ENCODE measurements around the gene CCDC183.

The CCDC183 gene

GRCh38 chr9:136850866-136851775 is 55.0 kb downstream of the CCDC183 start:
- no peaks in the 10 kb centered on the region for H3K9me2 ChIP-seq (replicated peaks; ENCODE audit: control insufficient read depth, low read length)
- H3K36me3 ChIP-seq (ENCODE audit: control insufficient read depth, low read length): peaks cover 21% of the 10 kb centered on the region; the same call in 1 of the 2 replicates
- H3K9me3 ChIP-seq (ENCODE audit: control insufficient read depth, insufficient read depth, low read length): no peaks in the 10 kb centered on the region
- no peak for TF ChIP-seq CTCF (IDR thresholded peaks at IDR 0.05; ENCODE audit: low read depth, low read length, poor library complexity, severe bottlenecking)
- no peak for TF ChIP-seq EZH2phosphoT487 (IDR thresholded peaks at IDR 0.05; ENCODE audit: borderline replicate concordance, low read length)
- peaks cover 13% of the 10 kb centered on the region for H3K79me2 ChIP-seq (ENCODE audit: control insufficient read depth, low read length)
- H4K20me1 ChIP-seq (ENCODE audit: control insufficient read depth, insufficient read depth, low read depth, low read length): peaks cover 6% of the 10 kb centered on the region; the same call in 1 of the 2 replicates
- H3K4me1 ChIP-seq (ENCODE audit: control insufficient read depth, low read length): peaks cover 21% of the 10 kb centered on the region
- H3K4me2 ChIP-seq (ENCODE audit: low read length): no peak overlapping the region
- H3F3A ChIP-seq (ENCODE audit: control insufficient read depth, insufficient read depth): no peaks in the 10 kb centered on the region; the same call in 1 of the 2 replicates
- H3K27me3 ChIP-seq (ENCODE audit: control insufficient read depth, low read length): no peaks in the 10 kb centered on the region
- no peak overlapping the region for H3K4me3 ChIP-seq (ENCODE audit: low read length)
- no peak overlapping the region for H3K27ac ChIP-seq (ENCODE audit: low read depth, low read length)

DNA sequence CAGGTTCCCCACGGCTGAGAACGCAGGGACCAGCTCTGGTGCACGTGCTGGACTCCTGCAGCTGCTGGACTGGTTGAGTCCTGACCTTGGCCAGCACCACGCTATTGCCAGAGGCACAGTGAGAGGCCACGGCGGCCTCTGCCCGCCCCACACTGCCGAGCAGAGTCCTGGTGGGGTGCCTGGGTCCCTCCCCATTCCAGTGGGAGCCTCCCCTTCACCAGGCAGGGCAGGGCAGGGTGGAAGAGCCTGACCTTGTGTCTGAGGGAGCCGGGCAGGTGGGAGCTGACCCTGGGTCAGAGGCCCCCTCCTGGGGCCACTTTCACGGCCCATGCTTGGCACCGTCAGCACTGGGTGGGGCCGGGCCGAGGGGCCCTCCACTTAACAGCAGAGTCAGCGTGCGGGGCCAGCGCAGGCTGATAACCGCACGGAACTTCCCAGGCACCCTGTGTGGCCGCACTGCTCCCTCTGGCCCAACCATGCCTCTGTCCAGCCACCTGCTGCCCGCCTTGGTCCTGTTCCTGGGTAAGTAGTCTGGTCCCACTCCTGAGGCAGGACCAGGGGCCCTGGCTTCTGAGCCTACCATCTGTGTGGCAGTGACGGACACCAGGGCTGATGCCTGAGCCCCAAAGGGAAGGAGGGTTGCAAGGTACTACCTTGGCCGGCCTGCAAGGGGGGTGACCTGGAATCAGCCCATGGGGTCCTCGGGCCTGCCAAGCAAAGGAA is 56.0 kb downstream of the CCDC183 start, which contains the start of gene MAMDC4:
Gene MAMDC4 (plus strand): TSS at position 406 of the 723 bp plus-strand sequence. CDS start 71 bp downstream, at position 477.
- Histone ChIP-seq H3K4me1 (ENCODE audit: control insufficient read depth, low read length) (peaks cover 21% of the 10 kb centered on the region), H3K27ac (ENCODE audit: low read depth, low read length) (no peak within 1 kb of the TSS), H3K36me3 (ENCODE audit: control insufficient read depth, low read length) (peaks cover 21% of the 10 kb centered on the region; the same call in 1 of the 2 replicates), H3K4me3 (ENCODE audit: low read length) (no peak within 1 kb of the TSS), H4K20me1 (ENCODE audit: control insufficient read depth, insufficient read depth, low read depth, low read length) (peaks cover 6% of the 10 kb centered on the region; the same call in 1 of the 2 replicates), H3K79me2 (ENCODE audit: control insufficient read depth, low read length) (peaks cover 13% of the 10 kb centered on the region), H3K27me3 (ENCODE audit: control insufficient read depth, low read length) (no peaks in the 10 kb centered on the region), H3K9me3 (ENCODE audit: control insufficient read depth, insufficient read depth, low read length) (no peaks in the 10 kb centered on the region), H3F3A (ENCODE audit: control insufficient read depth, insufficient read depth) (no peaks in the 10 kb centered on the region; the same call in 1 of the 2 replicates), H3K9me2 (replicated peaks; ENCODE audit: control insufficient read depth, low read length) (no peaks in the 10 kb centered on the region), H3K4me2 (ENCODE audit: low read length) (no peak within 1 kb of the TSS)
- no peak for TF ChIP-seq CTCF (IDR thresholded peaks at IDR 0.05; ENCODE audit: low read depth, low read length, poor library complexity, severe bottlenecking)

GRCh38 chr9:136852664-136853595 is 56.8 kb downstream of the CCDC183 start:
- Histone ChIP-seq H3K4me1 (ENCODE audit: control insufficient read depth, low read length) (peaks cover 14% of the 10 kb centered on the region), H3F3A (ENCODE audit: control insufficient read depth, insufficient read depth) (no peaks in the 10 kb centered on the region; the same call in 1 of the 2 replicates), H3K27me3 (ENCODE audit: control insufficient read depth, low read length) (no peaks in the 10 kb centered on the region), H4K20me1 (ENCODE audit: control insufficient read depth, insufficient read depth, low read depth, low read length) (peaks cover 6% of the 10 kb centered on the region; the same call in 1 of the 2 replicates), H3K27ac (ENCODE audit: low read depth, low read length) (no peak overlapping the region), H3K9me3 (ENCODE audit: control insufficient read depth, insufficient read depth, low read length) (no peaks in the 10 kb centered on the region), H3K4me3 (ENCODE audit: low read length) (no peak overlapping the region), H3K4me2 (ENCODE audit: low read length) (no peak overlapping the region), H3K36me3 (ENCODE audit: control insufficient read depth, low read length) (peaks cover 21% of the 10 kb centered on the region; the same call in 1 of the 2 replicates), H3K9me2 (replicated peaks; ENCODE audit: control insufficient read depth, low read length) (no peaks in the 10 kb centered on the region), H3K79me2 (ENCODE audit: control insufficient read depth, low read length) (peaks cover 12% of the 10 kb centered on the region)
- no peak for TF ChIP-seq CTCF (IDR thresholded peaks at IDR 0.05; ENCODE audit: low read depth, low read length, poor library complexity, severe bottlenecking)

All from DOHH2 (cell line).